GM23248 (cell line): ENCODE results near the gene SLC12A1. TPM values are rescaled to one million over a fixed set of nuclear protein-coding genes. Genes with fewer than 3 reads are reported as not detected.

Experiments used
- DNase-seq: peaks from one replicate; pipeline ENCODE4 v3.0.0-alpha.2; 2015
- H2AFZ ChIP-seq: fragments of 200-600 bp; sonication (generic); 2 replicates; pipeline ENCODE4 v1.6.1; 2016; ENCODE audit warnings: antibody characterized with exemption
- H3F3A ChIP-seq: fragments of 200-600 bp; sonication (generic); 2 replicates; pipeline ENCODE4 v1.6.1; 2016; ENCODE audit warnings: mild to moderate bottlenecking, antibody characterized with exemption, mixed run types; ENCODE audit not compliant: insufficient read depth
- H3K27ac ChIP-seq: fragments of 200-600 bp; sonication (generic); 2 replicates; pipeline ENCODE4 v1.5.1; 2016; ENCODE audit warnings: mild to moderate bottlenecking
- H3K27me3 ChIP-seq: fragments of 200-600 bp; sonication (generic); replicated peaks from 2 replicates; pipeline ENCODE4 v1.6.1; 2016; ENCODE audit warnings: mild to moderate bottlenecking; ENCODE audit not compliant: insufficient read depth
- H3K36me3 ChIP-seq: fragments of 200-600 bp; sonication (generic); 2 replicates; pipeline ENCODE4 v1.6.1; 2016; ENCODE audit warnings: low read depth, mild to moderate bottlenecking
- H3K4me1 ChIP-seq: fragments of 200-600 bp; sonication (generic); 2 replicates; pipeline ENCODE4 v1.6.1; 2016; ENCODE audit warnings: mild to moderate bottlenecking; ENCODE audit not compliant: insufficient read depth
- H3K4me2 ChIP-seq: fragments of 200-600 bp; sonication (generic); one replicate; pipeline ENCODE4 v1.6.1; 2016; ENCODE audit warnings: mild to moderate bottlenecking; ENCODE audit not compliant: unreplicated experiment
- H3K4me3 ChIP-seq: fragments of 200-600 bp; sonication (generic); 2 replicates; pipeline ENCODE4 v1.5.1; 2016; ENCODE audit warnings: mild to moderate bottlenecking
- H3K79me2 ChIP-seq: fragments of 200-600 bp; sonication (generic); 2 replicates; pipeline ENCODE4 v1.6.1; 2016; ENCODE audit warnings: mild to moderate bottlenecking; ENCODE audit not compliant: insufficient read depth
- H3K9ac ChIP-seq: fragments of 200-600 bp; sonication (generic); 2 replicates; pipeline ENCODE4 v1.6.1; 2016; ENCODE audit warnings: mild to moderate bottlenecking
- H3K9me2 ChIP-seq: fragments of 200-600 bp; sonication (generic); 2 replicates; pipeline ENCODE4 v1.6.1; 2016; ENCODE audit warnings: mixed run types, mild to moderate bottlenecking, moderate library complexity; ENCODE audit not compliant: insufficient read depth
- H3K9me3 ChIP-seq: fragments of 200-600 bp; sonication (generic); one replicate; pipeline ENCODE4 v1.6.1; 2017; ENCODE audit warnings: low read depth
- H4K20me1 ChIP-seq: fragments of 200-600 bp; sonication (generic); 2 replicates; pipeline ENCODE4 v1.6.0; 2016; ENCODE audit not compliant: insufficient read depth
- EZH2 ChIP-seq: fragments of 200-600 bp; sonication (generic); IDR thresholded peaks from 2 replicates; pipeline ENCODE4 v1.6.1; 2018; ENCODE audit warnings: antibody characterized with exemption, mild to moderate bottlenecking; ENCODE audit not compliant: insufficient read depth, poor library complexity, severe bottlenecking
- EZH2phosphoT487 ChIP-seq: fragments of 200-600 bp; sonication (generic); IDR thresholded peaks from 2 replicates; pipeline ENCODE4 v1.6.1; 2018; ENCODE audit warnings: antibody characterized with exemption, moderate library complexity, mild to moderate bottlenecking, low read depth; ENCODE audit not compliant: insufficient read depth
- WGBS, 2 experiments: methylation state at CpG; one replicate each; pipeline ENCODE4 v1.1.6; 2015 to 2017; ENCODE audit warnings: low lambda C conversion rate in 2 of 2, low coverage in 1 of 2; ENCODE audit errors: missing lambda C conversion rate in 2 of 2; 5-methylcytosine and 5-hydroxymethylcytosine counted together
- in situ Hi-C: fragments of 300-500 bp; cut with MboI; formaldehyde crosslinking; loops from 2 replicates; pipeline ENCODE4 v1.15.0; 2020
- polyA plus RNA-seq: library from polyadenylated mRNA; unstranded; fragments of >200 nt; fragmentation: Nextera tagmentation; extraction: Ambion mirVana; gene quantifications from 2 replicates; pipeline ENCODE4 v1.2.1, GENCODE V29; 2016
- total RNA-seq: library from RNA; depleted of rRNA; stranded (reverse); fragments of >200 nt; shearing (Covaris generic); gene quantifications from 2 replicates; pipeline ENCODE4 v1.2.3, GENCODE V29; 2014

The SLC12A1 gene
- total and polyA plus RNA-seq, 2 experiments from 2014 or later, result not detected

DNA sequence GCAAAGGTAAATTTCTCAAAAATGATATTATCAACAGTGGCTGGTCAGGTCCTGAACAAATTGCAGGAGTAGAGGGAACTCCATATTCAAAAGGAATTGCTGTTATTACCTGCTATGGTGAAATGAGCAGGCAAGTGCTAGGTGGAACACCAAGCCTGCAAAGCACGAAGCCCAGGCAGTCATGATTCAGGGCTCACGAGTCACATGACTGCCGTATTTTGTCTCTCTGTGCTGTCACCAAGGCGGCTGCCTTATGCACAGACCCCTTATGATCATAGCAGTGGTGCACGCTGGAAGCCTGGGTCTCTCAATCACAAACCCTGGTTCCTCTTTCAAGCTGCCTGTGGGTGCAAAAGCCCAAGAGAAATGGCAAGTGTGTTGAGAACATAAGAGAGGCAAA is 24.4 kb downstream of the SLC12A1 start:
- no peaks in the 10 kb centered on the region for H4K20me1 ChIP-seq
- H3K36me3 ChIP-seq, result no peaks in the 10 kb centered on the region
- H3K9me3 ChIP-seq, result no peaks in the 10 kb centered on the region
- in situ Hi-C loops, result no loop called here
- H3K9ac ChIP-seq, result no peak overlapping the region
- H3K79me2 ChIP-seq, result no peaks in the 10 kb centered on the region
- TF ChIP-seq EZH2phosphoT487 (no peak), EZH2 (no peak)
- no peaks in the 10 kb centered on the region for H3K9me2 ChIP-seq
- no peak overlapping the region for H3K27ac ChIP-seq
- H3K27me3 ChIP-seq, result no peaks in the 10 kb centered on the region
- H3K4me1 ChIP-seq, result no peaks in the 10 kb centered on the region
- H3K4me3 ChIP-seq, result no peak overlapping the region
- H3K4me2 ChIP-seq, result no peak overlapping the region
- no peaks in the 10 kb centered on the region for H3F3A ChIP-seq
- no peak for DNase-seq
- WGBS, 2 experiments, result 43 to 44% methylated on average over 5 of the region's 5 CpGs
- no peak overlapping the region for H2AFZ ChIP-seq

DNA sequence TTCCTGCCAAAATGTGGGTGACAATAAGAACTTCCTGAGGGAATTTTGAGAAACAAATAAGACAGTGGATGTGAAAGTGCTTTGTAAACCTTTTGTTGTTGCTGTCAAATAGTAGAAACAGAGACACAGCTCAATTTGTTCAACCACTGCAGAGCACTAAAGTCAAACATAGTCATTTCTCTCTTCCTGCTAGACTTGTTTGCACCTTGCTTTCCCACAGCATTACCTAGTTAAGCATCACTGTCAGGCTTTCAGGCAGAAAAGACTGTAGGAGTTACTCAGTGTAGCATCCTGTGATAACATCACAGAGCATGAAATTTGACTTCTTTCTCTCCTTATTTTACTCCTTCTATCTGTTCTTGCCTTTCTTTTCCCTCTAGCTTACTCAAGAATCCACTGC is 27.1 kb downstream of the SLC12A1 start:
- Histone ChIP-seq H3K4me3 (no peak overlapping the region), H3K79me2 (no peaks in the 10 kb centered on the region), H3K9me3 (no peaks in the 10 kb centered on the region), H3K9me2 (no peaks in the 10 kb centered on the region), H3K27me3 (no peaks in the 10 kb centered on the region), H2AFZ (no peak overlapping the region), H3K9ac (no peak overlapping the region), H3K4me2 (no peak overlapping the region), H3F3A (no peaks in the 10 kb centered on the region), H3K4me1 (no peaks in the 10 kb centered on the region), H3K36me3 (no peaks in the 10 kb centered on the region), H3K27ac (no peak overlapping the region), H4K20me1 (no peaks in the 10 kb centered on the region)
- no peak for DNase-seq
- TF ChIP-seq EZH2 (no peak), EZH2phosphoT487 (no peak)
- in situ Hi-C loops, result no loop called here

GRCh38 chr15:48239334-48239733 is 33.2 kb downstream of the SLC12A1 start:
- TF ChIP-seq EZH2phosphoT487 (no peak), EZH2 (no peak)
- H3K27ac ChIP-seq, result no peak overlapping the region
- H3K79me2 ChIP-seq, result no peaks in the 10 kb centered on the region
- no peaks in the 10 kb centered on the region for H3K9me3 ChIP-seq
- H3F3A ChIP-seq, result no peaks in the 10 kb centered on the region
- H3K36me3 ChIP-seq, result no peaks in the 10 kb centered on the region
- in situ Hi-C loops, result no loop called here
- DNase-seq, result no peak
- H4K20me1 ChIP-seq, result no peaks in the 10 kb centered on the region
- H3K4me1 ChIP-seq, result no peaks in the 10 kb centered on the region
- no peaks in the 10 kb centered on the region for H3K9me2 ChIP-seq
- H3K9ac ChIP-seq, result no peak overlapping the region
- H3K4me2 ChIP-seq, result no peak overlapping the region
- WGBS, 2 experiments, result 67 to 73% methylated on average over 4 of the region's 4 CpGs
- no peak overlapping the region for H2AFZ ChIP-seq
- no peaks in the 10 kb centered on the region for H3K27me3 ChIP-seq
- no peak overlapping the region for H3K4me3 ChIP-seq

DNA sequence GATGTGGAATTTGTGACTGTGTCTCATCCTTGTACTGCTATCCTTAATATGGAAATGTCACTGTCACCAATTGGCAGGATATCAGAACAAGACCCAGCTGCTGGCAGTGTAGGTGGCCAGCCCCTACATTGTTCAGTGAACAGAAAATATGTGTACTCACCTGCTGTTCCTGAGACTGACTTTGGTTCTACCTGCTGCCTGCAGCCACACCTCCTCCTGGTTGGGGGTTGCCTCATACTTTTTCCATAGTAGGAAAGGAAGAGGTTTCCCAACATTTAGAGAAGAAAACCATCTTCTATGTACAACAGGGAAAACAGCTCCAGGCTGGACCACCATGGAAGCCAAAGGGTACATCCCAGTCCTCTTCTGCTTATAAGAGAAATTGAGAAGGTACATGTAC is 35.9 kb downstream of the SLC12A1 start:
- TF ChIP-seq EZH2phosphoT487 (no peak), EZH2 (no peak)

DNA sequence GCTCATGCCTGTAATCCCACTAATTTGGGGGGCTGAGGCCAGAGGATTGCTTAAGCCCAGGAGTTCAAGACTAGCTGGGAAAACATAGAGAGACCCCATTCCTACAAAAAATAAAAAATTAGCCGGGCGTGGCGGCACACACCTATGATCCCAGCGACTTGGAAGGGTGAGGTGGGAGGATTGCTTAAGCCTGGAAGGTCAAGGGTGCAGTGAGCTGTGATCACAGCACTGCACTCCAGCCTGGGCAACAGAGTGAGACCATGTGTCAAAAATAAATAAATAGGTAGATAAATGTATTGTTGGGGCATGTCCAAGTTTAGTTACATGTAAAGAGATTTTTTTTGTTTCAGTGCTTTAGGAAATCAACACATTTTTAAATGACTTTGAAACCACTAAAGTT is 36.4 kb downstream of the SLC12A1 start:
- in situ Hi-C loops, result no loop called here
- 69 to 76% methylated on average over 4 of the region's 4 CpGs for WGBS, 2 experiments

More for the DNA sequence above, 35.9 kb downstream of the SLC12A1 start:
- Histone ChIP-seq H3K4me3 (no peak overlapping the region), H3K36me3 (no peaks in the 10 kb centered on the region), H2AFZ (no peak overlapping the region), H3K4me1 (no peaks in the 10 kb centered on the region), H3K79me2 (no peaks in the 10 kb centered on the region), H3K27ac (no peak overlapping the region), H3F3A (no peaks in the 10 kb centered on the region), H3K9ac (no peak overlapping the region), H3K9me3 (no peaks in the 10 kb centered on the region), H3K27me3 (no peaks in the 10 kb centered on the region), H3K9me2 (no peaks in the 10 kb centered on the region), H4K20me1 (no peaks in the 10 kb centered on the region), H3K4me2 (no peak overlapping the region)
- in situ Hi-C loops, result no loop called here
- DNase-seq, result no peak

More for the DNA sequence above, 36.4 kb downstream of the SLC12A1 start:
- Histone ChIP-seq H3K4me1 (no peaks in the 10 kb centered on the region), H3K27me3 (no peaks in the 10 kb centered on the region), H3F3A (no peaks in the 10 kb centered on the region), H3K36me3 (no peaks in the 10 kb centered on the region), H3K4me3 (no peak overlapping the region), H3K4me2 (no peak overlapping the region), H3K9ac (no peak overlapping the region), H2AFZ (no peak overlapping the region), H3K27ac (no peak overlapping the region), H3K9me3 (no peaks in the 10 kb centered on the region), H3K9me2 (no peaks in the 10 kb centered on the region), H3K79me2 (no peaks in the 10 kb centered on the region), H4K20me1 (no peaks in the 10 kb centered on the region)
- no peak for TF ChIP-seq EZH2
- no peak for DNase-seq
